ENCODE measurements around the gene HS3ST5. TPM values are rescaled to one million over a fixed set of nuclear protein-coding genes. Genes with fewer than 3 reads are reported as not detected.

HS3ST5 gene
- total and polyA plus RNA-seq, 2 donors (not counting 3 experiments of a cell fraction or from before 2014, with no cell fraction given) = not detected

DNA sequence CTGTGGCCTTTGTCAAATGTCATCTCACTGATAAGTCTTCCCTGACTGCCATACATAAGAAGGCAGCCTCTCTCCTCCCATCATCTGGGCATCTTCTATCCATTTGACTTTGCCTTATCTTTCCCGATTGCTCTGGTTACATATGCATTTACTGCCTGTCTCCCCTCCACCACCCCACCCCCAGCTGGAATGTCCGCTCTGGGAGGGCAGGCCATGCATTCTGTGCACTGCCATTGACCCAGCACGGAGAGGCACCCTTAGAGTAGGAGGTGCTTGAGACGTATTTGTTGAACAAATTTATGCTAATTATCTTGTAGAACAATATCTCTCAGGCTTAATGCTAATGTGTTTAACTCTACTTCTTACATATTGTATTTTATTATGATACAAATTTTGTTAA is 188.0 kb downstream of the HS3ST5 start:
- Histone ChIP-seq H3K4me1 (ENCODE audit: control insufficient read depth, extremely low read depth, insufficient read depth, low read length) (no peaks in the 10 kb centered on the region), H3K4me3 (replicated peaks in 1 of 3; ENCODE audit: insufficient read depth in 1 of 3, low read depth in 1 of 3, low read length in 3 of 3) (no peak overlapping the region), H3K4me2 (ENCODE audit: insufficient read depth, low read length) (no peak overlapping the region), H4K20me1 (replicated peaks; ENCODE audit: control insufficient read depth, extremely low read depth, insufficient read depth, low read length) (no peaks in the 10 kb centered on the region), H3K27ac (ENCODE audit: insufficient read depth, low read depth, low read length) (no peak overlapping the region), H3K9me1 (replicated peaks; ENCODE audit: control insufficient read depth, extremely low read depth, insufficient read depth, low read length) (no peaks in the 10 kb centered on the region), H3K36me3 (ENCODE audit: control insufficient read depth in 2 of 2, extremely low read depth in 1 of 2, insufficient read depth in 2 of 2, low read length in 2 of 2) (no peaks in the 10 kb centered on the region), H3K9me3 (replicated peaks; ENCODE audit: control insufficient read depth, insufficient read depth, low read length) (no peaks in the 10 kb centered on the region), H3K9ac (replicated peaks; ENCODE audit: extremely low read depth, insufficient read depth, low read length) (no peak overlapping the region), H3K79me2 (ENCODE audit: control insufficient read depth, insufficient read depth, low read length) (no peaks in the 10 kb centered on the region), H2AFZ (ENCODE audit: low read depth, low read length) (no peak overlapping the region), H3K27me3 (ENCODE audit: control insufficient read depth in 2 of 2, insufficient read depth in 2 of 2, low read length in 2 of 2) (peaks cover 0 to 2% of the 10 kb centered on the region in 2 experiments)
- dilution Hi-C loops (cut with MboI; ENCODE audit: extremely low pct_ligation_motif_present, low sequenced_read_pairs) (no loop called here), intact Hi-C loops (cut with micrococcal nuclease) (no loop called here)
- POLR2A ChIA-PET = no interaction called here
- TF ChIP-seq MYC (IDR thresholded peaks at IDR 0.05; ENCODE audit: low read depth, low read length) = no peak
- no peak for TF ChIP-seq JUN (IDR thresholded peaks at IDR 0.05; ENCODE audit: borderline replicate concordance, insufficient read depth, insufficient read length, low read depth)
- TF ChIP-seq GATA2 (IDR thresholded peaks at IDR 0.05; ENCODE audit: insufficient read depth, insufficient read length, low read depth, low read length) = no peak
- no peak for TF ChIP-seq POLR2A (IDR thresholded peaks at IDR 0.05; ENCODE audit: low read depth, low read length)
- no peak for TF ChIP-seq POLR2AphosphoS5 (IDR thresholded peaks at IDR 0.05; ENCODE audit: insufficient read depth, low read depth, low read length)
- TF ChIP-seq MAX (IDR thresholded peaks at IDR 0.05; ENCODE audit: insufficient read depth, insufficient read length) = no peak
- no peak for TF ChIP-seq FOS (IDR thresholded peaks at IDR 0.05; ENCODE audit: borderline replicate concordance, insufficient read depth, low read length)
- no peak for TF ChIP-seq CTCF (IDR thresholded peaks at IDR 0.05; ENCODE audit: extremely low read depth in 1 of 2, insufficient read depth in 1 of 2, low read depth in 1 of 2, low read length in 2 of 2)
- no peak for TF ChIP-seq EZH2 (IDR thresholded peaks at IDR 0.05; ENCODE audit: borderline replicate concordance, low read depth, low read length, severe bottlenecking)
- CTCF ChIA-PET = no interaction called here
- no TSS peak for BruUV-seq (replicated peaks)
- no peak for DNase-seq (ENCODE audit: low read depth, low spot score)
- FAIRE-seq = no peak
